ENCODE data around the gene OGDH. TPM values are rescaled to one million over a fixed set of nuclear protein-coding genes. Genes with fewer than 3 reads are reported as not detected.

The OGDH gene
- total and polyA plus RNA-seq, 10 of the 15 experiments (the other 5 are each of a cell fraction or from before 2014, with no cell fraction given) = 4.1 to 103 (median 48.4) TPM

DNA sequence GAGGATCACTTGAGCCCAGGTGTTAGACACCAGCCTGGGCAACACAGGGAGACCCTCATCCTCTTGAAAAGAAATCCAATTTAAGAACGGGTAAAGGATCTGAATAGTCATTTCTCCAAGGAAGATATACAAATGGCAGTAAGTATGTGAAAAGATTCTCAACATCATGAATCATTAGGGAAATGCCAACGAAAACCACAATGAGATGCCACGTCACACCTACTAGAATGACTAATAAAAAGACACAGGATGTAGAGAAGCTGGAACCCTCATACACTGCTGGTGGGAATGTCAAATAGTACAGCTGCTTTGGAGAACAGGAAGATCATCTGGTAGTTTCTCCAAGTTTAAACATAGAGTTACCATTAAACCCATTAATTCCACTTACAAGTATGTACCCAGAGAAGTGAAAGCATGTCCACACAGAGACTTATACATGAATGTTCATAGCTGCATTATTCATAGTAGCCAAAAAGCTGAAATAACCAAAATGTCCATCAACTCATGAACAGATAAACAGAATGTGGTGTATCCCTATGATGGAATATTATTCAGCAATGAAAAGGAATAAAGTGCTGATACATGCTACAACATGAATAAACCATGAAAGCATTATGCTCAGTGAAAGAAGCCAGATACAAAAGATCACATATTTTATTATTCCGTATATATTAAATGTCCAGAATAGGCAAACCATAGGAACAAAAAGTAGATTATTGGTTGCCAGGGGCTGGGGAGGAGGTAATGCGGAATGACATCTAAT is 129.2 kb downstream of the OGDH start:
- DNase-seq (ENCODE audit: low read depth, low spot score) (peak; percentile 78), FAIRE-seq (peak; percentile 88), ATAC-seq (peak; percentile 79)
- Histone ChIP-seq H3K9me3 (replicated peaks; ENCODE audit: control insufficient read depth, insufficient read depth, low read length) (no peaks in the 10 kb centered on the region), H4K20me1 (ENCODE audit: control insufficient read depth, insufficient read depth) (no peaks in the 10 kb centered on the region), H3K4me3 (no peak overlapping the region; the same call in 1 of the 2 replicates), H3K4me1 (ENCODE audit: control insufficient read depth, insufficient read depth, low read length) (peaks cover 9% of the 10 kb centered on the region), H3K4me2 (ENCODE audit: control insufficient read depth, insufficient read depth) (no peak overlapping the region), H3K27me3 (replicated peaks in 1 of 2; ENCODE audit: control insufficient read depth in 2 of 2, insufficient read depth in 2 of 2, low read length in 1 of 2) (no peaks in the 10 kb centered on the region), H3K9ac (ENCODE audit: control insufficient read depth, insufficient read depth, low read length) (no peak overlapping the region), H3K36me3 (ENCODE audit: control insufficient read depth in 2 of 2, insufficient read depth in 2 of 2, low read length in 1 of 2) (no peaks in the 10 kb centered on the region), H2AFZ (ENCODE audit: control insufficient read depth, low read depth, low read length) (no peak overlapping the region), H3K27ac (ENCODE audit: control insufficient read depth, insufficient read depth) (peak overlapping the region; percentile 20; the same call in 1 of the 2 replicates), H3K79me2 (ENCODE audit: control insufficient read depth, insufficient read depth, low read length) (no peaks in the 10 kb centered on the region)
- ChIA-PET RAD21 (ENCODE audit: unreplicated experiment) (interaction anchor here (0.7 to 1.8 kb wide), 3 partner anchors 12 to 111 kb away, joined by 3 to 4 read pairs (median 4); no protein-coding TSS in a partner anchor), POLR2A (interaction anchor here (0.6 to 3.4 kb wide), 3 partner anchors 14 to 287 kb away, joined by 3 to 31 read pairs (median 4); partner anchors contain the start of gene ZMIZ2), CTCF (interaction anchor here (0.9 to 1.0 kb wide), 2 partner anchors 14 to 18 kb away, joined by 3 to 4 read pairs; no protein-coding TSS in a partner anchor), SMC1A (ENCODE audit: uncharacterized antibody, unreplicated experiment) (interaction anchor here (1.1 to 2.0 kb wide), 5 partner anchors 12 to 109 kb away, joined by 3 to 8 read pairs (median 5); no protein-coding TSS in a partner anchor)
- in situ Hi-C loops (cut with MboI) (no loop called here), intact Hi-C loops (cut with micrococcal nuclease; ENCODE audit: unreplicated experiment) (no loop called here)
- BruUV-seq (replicated peaks) = no TSS peak
- 38% methylated on average over 5 of the region's 5 CpGs for WGBS (ENCODE audit: insufficient coverage, insufficient replicate concordance, low lambda C conversion rate, missing lambda C conversion rate)
- TF ChIP-seq MTA2 (IDR thresholded peaks at IDR 0.05; ENCODE audit: low read depth) = peak; percentile 53; the same call in 1 of the 2 replicates
- no peak for TF ChIP-seq WRNIP1 (IDR thresholded peaks at IDR 0.05; ENCODE audit: borderline replicate concordance, low read depth, low read length)
- TF ChIP-seq CREM (IDR thresholded peaks at IDR 0.05; ENCODE audit: low read depth) = peak; percentile 80; the same call in 1 of the 2 replicates
- no peak for TF ChIP-seq RFX5 (IDR thresholded peaks at IDR 0.05; ENCODE audit: low read depth, low read length)
- no peak for TF ChIP-seq POLR2A (IDR thresholded peaks at IDR 0.05; ENCODE audit: low read depth, low read length)
- TF ChIP-seq JUNB (IDR thresholded peaks at IDR 0.05) = peak; percentile 92
- peak; percentile 85 for TF ChIP-seq IRF4 (IDR thresholded peaks at IDR 0.05; ENCODE audit: low read depth, low read length)
- peak; percentile 52; the same call in 1 of the 2 replicates for TF ChIP-seq SMARCA5 (IDR thresholded peaks at IDR 0.05)
- peak; percentile 44; the same call in 1 of the 2 replicates for TF ChIP-seq PML (IDR thresholded peaks at IDR 0.05; ENCODE audit: low read length)
- TF ChIP-seq DPF2 (IDR thresholded peaks at IDR 0.05) = peak; percentile 67; the same call in 1 of the 2 replicates
- TF ChIP-seq EP300 (IDR thresholded peaks at IDR 0.05; ENCODE audit: borderline replicate concordance in 1 of 2, control insufficient read depth in 1 of 2, low read depth in 2 of 2, low read length in 2 of 2) = peak; percentile 42 to 58; a peak in 2 of 4 replicates
- TF ChIP-seq RUNX3 (IDR thresholded peaks at IDR 0.05; ENCODE audit: low read length) = peak; percentile 93
- peak; percentile 83 for TF ChIP-seq IKZF1 (conservative IDR thresholded peaks at IDR 0.05)
- peak; percentile 54; the same call in 1 of the 2 replicates for TF ChIP-seq BCL11A (IDR thresholded peaks at IDR 0.05; ENCODE audit: low read depth, low read length)
- no peak for TF ChIP-seq MEF2B (IDR thresholded peaks at IDR 0.05; ENCODE audit: partially characterized antibody, poor library complexity, severe bottlenecking)
- no peak for TF ChIP-seq NFXL1 (IDR thresholded peaks at IDR 0.05; ENCODE audit: borderline replicate concordance)
- no peak for TF ChIP-seq CBX3 (IDR thresholded peaks at IDR 0.05; ENCODE audit: borderline replicate concordance, low read depth)
- TF ChIP-seq PAX5 (IDR thresholded peaks at IDR 0.05; ENCODE audit: borderline replicate concordance, low read depth, low read length) = no peak
- TF ChIP-seq HDAC6 (IDR thresholded peaks at IDR 0.05; ENCODE audit: unreplicated experiment) = no peak
- TF ChIP-seq, protein P1, sequence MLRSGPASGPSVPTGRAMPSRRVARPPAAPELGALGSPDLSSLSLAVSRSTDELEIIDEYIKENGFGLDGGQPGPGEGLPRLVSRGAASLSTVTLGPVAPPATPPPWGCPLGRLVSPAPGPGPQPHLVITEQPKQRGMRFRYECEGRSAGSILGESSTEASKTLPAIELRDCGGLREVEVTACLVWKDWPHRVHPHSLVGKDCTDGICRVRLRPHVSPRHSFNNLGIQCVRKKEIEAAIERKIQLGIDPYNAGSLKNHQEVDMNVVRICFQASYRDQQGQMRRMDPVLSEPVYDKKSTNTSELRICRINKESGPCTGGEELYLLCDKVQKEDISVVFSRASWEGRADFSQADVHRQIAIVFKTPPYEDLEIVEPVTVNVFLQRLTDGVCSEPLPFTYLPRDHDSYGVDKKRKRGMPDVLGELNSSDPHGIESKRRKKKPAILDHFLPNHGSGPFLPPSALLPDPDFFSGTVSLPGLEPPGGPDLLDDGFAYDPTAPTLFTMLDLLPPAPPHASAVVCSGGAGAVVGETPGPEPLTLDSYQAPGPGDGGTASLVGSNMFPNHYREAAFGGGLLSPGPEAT (IDR thresholded peaks at IDR 0.05; ENCODE audit: low read depth) = peak; percentile 67; the same call in 1 of the 2 replicates
- peak; percentile 94 for TF ChIP-seq EED (IDR thresholded peaks at IDR 0.05; ENCODE audit: low read depth)
- no peak for TF ChIP-seq BRCA1 (IDR thresholded peaks at IDR 0.05; ENCODE audit: low read depth, low read length)
- TF ChIP-seq ATF7 (IDR thresholded peaks at IDR 0.05; ENCODE audit: low read depth) = peak; percentile 56; the same call in 1 of the 2 replicates
- TF ChIP-seq, protein P2, sequence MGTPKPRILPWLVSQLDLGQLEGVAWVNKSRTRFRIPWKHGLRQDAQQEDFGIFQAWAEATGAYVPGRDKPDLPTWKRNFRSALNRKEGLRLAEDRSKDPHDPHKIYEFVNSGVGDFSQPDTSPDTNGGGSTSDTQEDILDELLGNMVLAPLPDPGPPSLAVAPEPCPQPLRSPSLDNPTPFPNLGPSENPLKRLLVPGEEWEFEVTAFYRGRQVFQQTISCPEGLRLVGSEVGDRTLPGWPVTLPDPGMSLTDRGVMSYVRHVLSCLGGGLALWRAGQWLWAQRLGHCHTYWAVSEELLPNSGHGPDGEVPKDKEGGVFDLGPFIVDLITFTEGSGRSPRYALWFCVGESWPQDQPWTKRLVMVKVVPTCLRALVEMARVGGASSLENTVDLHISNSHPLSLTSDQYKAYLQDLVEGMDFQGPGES (IDR thresholded peaks at IDR 0.05) = no peak
- no peak for TF ChIP-seq ZZZ3 (IDR thresholded peaks at IDR 0.05; ENCODE audit: control insufficient read depth, insufficient read length, low read depth)
